Stomach smooth muscle (tissue), 2 donors: Measurements from ENCODE around the gene ACP2.

Source experiments
- H3K27ac ChIP-seq: one replicate; pipeline ENCODE4 v1.7.0; 2013; ENCODE audit warnings: mild to moderate bottlenecking, low read length, inconsistent platforms
- H3K27me3 ChIP-seq, 2 donors: one replicate each; pipeline ENCODE4 v1.7.0; 2013; ENCODE audit warnings: low read length in 2 of 2; ENCODE audit not compliant: insufficient read depth in 2 of 2, control insufficient read depth in 1 of 2
- H3K36me3 ChIP-seq, 2 donors: one replicate each; pipeline ENCODE4 v1.7.0; 2013; ENCODE audit warnings: low read length in 2 of 2; ENCODE audit not compliant: control insufficient read depth in 2 of 2, insufficient read depth in 2 of 2
- H3K4me1 ChIP-seq: one replicate; pipeline ENCODE4 v1.7.0; 2013; ENCODE audit warnings: low read length; ENCODE audit not compliant: control insufficient read depth, insufficient read depth
- H3K4me3 ChIP-seq, 2 donors: one replicate each; pipeline ENCODE4 v1.7.0; 2013; ENCODE audit warnings: low read length in 2 of 2
- H3K9ac ChIP-seq, 2 donors: one replicate each; pipeline ENCODE4 v1.7.0; 2013; ENCODE audit warnings: low read length in 2 of 2, mild to moderate bottlenecking in 1 of 2
- H3K9me3 ChIP-seq, 2 donors: one replicate each; pipeline ENCODE4 v1.7.0; 2013; ENCODE audit warnings: low read length in 2 of 2; ENCODE audit not compliant: control insufficient read depth in 2 of 2
- donor health status: healthy.
- donor health status: Pancreatic carcinoma.

ACP2 gene

GRCh38 chr11:47242596-47243192, 5.9 kb downstream of the ACP2 start:
- Histone ChIP-seq H3K36me3 (peaks cover 58 to 62% of the 10 kb centered on the region in 2 donors), H3K9ac (no peak overlapping the region), H3K27me3 (no peaks in the 10 kb centered on the region), H3K9me3 (no peaks in the 10 kb centered on the region), H3K27ac (no peak overlapping the region), H3K4me1 (peaks cover 9% of the 10 kb centered on the region), H3K4me3 (no peak overlapping the region)

- peaks cover 1% of the 10 kb centered on the region for H3K4me1 ChIP-seq
- no peak overlapping the region for H3K27ac ChIP-seq
- no peaks in the 10 kb centered on the region for H3K9me3 ChIP-seq
- H3K36me3 ChIP-seq = peaks cover 57 to 62% of the 10 kb centered on the region in 2 donors
- H3K4me3 ChIP-seq = no peak overlapping the region
- H3K9ac ChIP-seq = no peak overlapping the region
- H3K27me3 ChIP-seq = no peaks in the 10 kb centered on the region
Measured at GRCh38 chr11:47241841-47242301, 6.7 kb downstream of the ACP2 start.

GRCh38 chr11:47239852-47240251, 8.8 kb downstream of the ACP2 start:
- Histone ChIP-seq H3K4me3 (no peak overlapping the region), H3K4me1 (peaks cover 4% of the 10 kb centered on the region), H3K9me3 (no peaks in the 10 kb centered on the region), H3K9ac (no peak overlapping the region), H3K27ac (no peak overlapping the region), H3K27me3 (no peaks in the 10 kb centered on the region), H3K36me3 (peaks cover 49 to 52% of the 10 kb centered on the region in 2 donors)

- H3K4me1 ChIP-seq = peaks cover 13% of the 10 kb centered on the region
- H3K9me3 ChIP-seq = no peaks in the 10 kb centered on the region
- no peak overlapping the region for H3K4me3 ChIP-seq
- no peaks in the 10 kb centered on the region for H3K27me3 ChIP-seq
- no peak overlapping the region for H3K9ac ChIP-seq
- no peak overlapping the region for H3K27ac ChIP-seq
- peaks cover 24 to 29% of the 10 kb centered on the region in 2 donors for H3K36me3 ChIP-seq
Measured at GRCh38 chr11:47236482-47236881, 12.1 kb downstream of the ACP2 start.

- Histone ChIP-seq H3K4me3 (no peak overlapping the region), H3K27ac (peak overlapping the region; percentile 62), H3K36me3 (peaks cover 21 to 28% of the 10 kb centered on the region in 2 donors)
Measured at GRCh38 chr11:47235163-47235562, 13.5 kb downstream of the ACP2 start.

GRCh38 chr11:47234669-47235100, 13.9 kb downstream of the ACP2 start:
- H3K4me3 ChIP-seq = peak overlapping the region; percentile 23 to 47
- H3K4me1 ChIP-seq = peaks cover 13% of the 10 kb centered on the region
- H3K9ac ChIP-seq = no peak overlapping the region
- H3K36me3 ChIP-seq = peaks cover 17 to 26% of the 10 kb centered on the region in 2 donors
- peak overlapping the region; percentile 62 for H3K27ac ChIP-seq
- no peaks in the 10 kb centered on the region for H3K27me3 ChIP-seq
- H3K9me3 ChIP-seq = no peaks in the 10 kb centered on the region

More at GRCh38 chr11:47235163-47235562, 13.5 kb downstream of the ACP2 start:
- H3K9me3 ChIP-seq = no peaks in the 10 kb centered on the region
- H3K9ac ChIP-seq = no peak overlapping the region
- no peaks in the 10 kb centered on the region for H3K27me3 ChIP-seq
- peaks cover 13% of the 10 kb centered on the region for H3K4me1 ChIP-seq

GRCh38 chr11:47233989-47234668, 14.5 kb downstream of the ACP2 start:
- Histone ChIP-seq H3K27ac (peak overlapping the region; percentile 62), H3K9ac (no peak overlapping the region), H3K36me3 (peaks cover 13 to 20% of the 10 kb centered on the region in 2 donors), H3K9me3 (no peaks in the 10 kb centered on the region), H3K4me3 (peak overlapping the region; percentile 23 to 47), H3K27me3 (no peaks in the 10 kb centered on the region), H3K4me1 (peaks cover 13% of the 10 kb centered on the region)

GRCh38 chr11:47233051-47233450, 15.6 kb downstream of the ACP2 start:
- Histone ChIP-seq H3K9me3 (no peaks in the 10 kb centered on the region), H3K27me3 (no peaks in the 10 kb centered on the region), H3K9ac (no peak overlapping the region), H3K36me3 (peaks cover 11 to 17% of the 10 kb centered on the region in 2 donors), H3K4me3 (no peak overlapping the region), H3K4me1 (peaks cover 13% of the 10 kb centered on the region), H3K27ac (no peak overlapping the region)

GRCh38 chr11:47229161-47229560, 19.5 kb downstream of the ACP2 start:
- no peak overlapping the region for H3K27ac ChIP-seq
- peaks cover 2% of the 10 kb centered on the region for H3K4me1 ChIP-seq
- no peaks in the 10 kb centered on the region for H3K9me3 ChIP-seq
- no peak overlapping the region for H3K4me3 ChIP-seq
- H3K36me3 ChIP-seq = peaks cover 11 to 16% of the 10 kb centered on the region in 2 donors
- H3K27me3 ChIP-seq = no peaks in the 10 kb centered on the region
- H3K9ac ChIP-seq = no peak overlapping the region

GRCh38 chr11:47225552-47226400, 22.8 kb downstream of the ACP2 start:
- Histone ChIP-seq H3K4me1 (no peaks in the 10 kb centered on the region), H3K27me3 (no peaks in the 10 kb centered on the region), H3K36me3 (peaks cover 17% of the 10 kb centered on the region in 2 donors), H3K27ac (no peak overlapping the region), H3K9me3 (no peaks in the 10 kb centered on the region), H3K4me3 (no peak overlapping the region), H3K9ac (no peak overlapping the region)
